Measurements from ENCODE around the gene UBL4A. TPM values are rescaled to one million over a fixed set of nuclear protein-coding genes. Genes with fewer than 3 reads are reported as not detected.

The UBL4A gene
- total RNA-seq, 4 donors from 2014 or later: 26.7 to 32.6 (median 30.1) TPM

DNA sequence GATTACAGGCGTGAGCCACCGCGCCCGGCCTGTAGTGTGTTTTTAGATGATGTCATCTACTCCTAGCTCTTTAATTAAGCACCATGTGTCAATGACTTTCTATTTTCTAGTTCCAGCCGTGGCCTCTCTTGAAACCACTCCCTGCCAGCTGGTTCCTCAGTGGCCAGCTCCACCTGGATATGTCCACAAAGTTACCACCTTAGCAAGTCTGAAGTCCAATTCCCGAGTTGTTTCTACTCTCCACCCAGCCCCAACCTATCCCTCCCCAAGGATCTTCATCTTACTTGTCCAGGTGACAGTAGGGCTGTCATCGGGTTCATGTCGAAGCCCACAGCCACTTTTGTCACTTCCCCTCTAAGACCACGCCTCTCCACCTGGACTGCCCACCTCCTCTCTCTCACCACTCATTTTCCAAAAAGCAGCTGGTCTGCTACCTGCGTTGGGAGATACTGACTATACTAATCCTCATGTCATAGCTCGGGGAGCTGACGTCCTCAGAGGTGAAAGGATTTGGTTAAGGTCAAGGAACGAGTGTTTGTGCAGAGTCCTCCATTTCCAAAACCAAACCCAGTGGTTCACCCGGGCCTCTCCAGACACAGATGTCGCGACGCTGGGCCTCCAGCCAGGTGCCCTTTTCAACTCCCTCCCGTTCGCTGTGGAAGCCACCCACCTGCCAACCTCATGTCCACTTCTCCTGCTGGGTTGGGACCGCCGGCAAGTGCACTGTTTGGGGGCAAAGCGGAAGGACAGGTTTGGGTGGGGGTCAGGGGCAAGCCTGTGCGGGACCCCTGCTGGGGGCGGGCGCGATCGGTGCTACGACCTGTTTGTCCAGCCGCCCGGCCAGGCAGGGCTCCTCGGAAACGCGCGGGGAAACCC is 28.9 kb upstream of the UBL4A start:
- TF ChIP-seq, protein P1, sequence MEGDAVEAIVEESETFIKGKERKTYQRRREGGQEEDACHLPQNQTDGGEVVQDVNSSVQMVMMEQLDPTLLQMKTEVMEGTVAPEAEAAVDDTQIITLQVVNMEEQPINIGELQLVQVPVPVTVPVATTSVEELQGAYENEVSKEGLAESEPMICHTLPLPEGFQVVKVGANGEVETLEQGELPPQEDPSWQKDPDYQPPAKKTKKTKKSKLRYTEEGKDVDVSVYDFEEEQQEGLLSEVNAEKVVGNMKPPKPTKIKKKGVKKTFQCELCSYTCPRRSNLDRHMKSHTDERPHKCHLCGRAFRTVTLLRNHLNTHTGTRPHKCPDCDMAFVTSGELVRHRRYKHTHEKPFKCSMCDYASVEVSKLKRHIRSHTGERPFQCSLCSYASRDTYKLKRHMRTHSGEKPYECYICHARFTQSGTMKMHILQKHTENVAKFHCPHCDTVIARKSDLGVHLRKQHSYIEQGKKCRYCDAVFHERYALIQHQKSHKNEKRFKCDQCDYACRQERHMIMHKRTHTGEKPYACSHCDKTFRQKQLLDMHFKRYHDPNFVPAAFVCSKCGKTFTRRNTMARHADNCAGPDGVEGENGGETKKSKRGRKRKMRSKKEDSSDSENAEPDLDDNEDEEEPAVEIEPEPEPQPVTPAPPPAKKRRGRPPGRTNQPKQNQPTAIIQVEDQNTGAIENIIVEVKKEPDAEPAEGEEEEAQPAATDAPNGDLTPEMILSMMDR (IDR thresholded peaks at IDR 0.05; ENCODE audit: low read depth): no peak

DNA sequence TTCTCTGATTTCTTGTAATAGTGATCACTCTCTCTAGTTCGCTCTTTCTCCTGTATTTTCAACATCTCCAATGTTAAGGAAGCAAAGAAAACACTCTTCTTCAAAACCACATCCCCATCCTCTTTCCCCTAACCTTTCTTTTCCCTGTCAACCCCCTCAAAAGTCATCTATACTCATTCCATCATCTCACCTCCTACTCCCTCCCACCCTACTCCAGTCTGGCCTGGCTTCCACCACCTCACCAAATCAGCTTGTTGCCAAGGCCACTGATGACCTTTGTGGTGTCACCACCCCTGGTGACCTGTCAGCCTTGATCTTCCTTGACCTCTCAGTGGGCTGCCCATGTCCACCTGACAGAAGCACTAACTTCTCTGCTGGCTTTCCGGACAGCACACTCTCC is 27.3 kb upstream of the UBL4A start:
- TF ChIP-seq, protein P1 (IDR thresholded peaks at IDR 0.05; ENCODE audit: low read depth): no peak

DNA sequence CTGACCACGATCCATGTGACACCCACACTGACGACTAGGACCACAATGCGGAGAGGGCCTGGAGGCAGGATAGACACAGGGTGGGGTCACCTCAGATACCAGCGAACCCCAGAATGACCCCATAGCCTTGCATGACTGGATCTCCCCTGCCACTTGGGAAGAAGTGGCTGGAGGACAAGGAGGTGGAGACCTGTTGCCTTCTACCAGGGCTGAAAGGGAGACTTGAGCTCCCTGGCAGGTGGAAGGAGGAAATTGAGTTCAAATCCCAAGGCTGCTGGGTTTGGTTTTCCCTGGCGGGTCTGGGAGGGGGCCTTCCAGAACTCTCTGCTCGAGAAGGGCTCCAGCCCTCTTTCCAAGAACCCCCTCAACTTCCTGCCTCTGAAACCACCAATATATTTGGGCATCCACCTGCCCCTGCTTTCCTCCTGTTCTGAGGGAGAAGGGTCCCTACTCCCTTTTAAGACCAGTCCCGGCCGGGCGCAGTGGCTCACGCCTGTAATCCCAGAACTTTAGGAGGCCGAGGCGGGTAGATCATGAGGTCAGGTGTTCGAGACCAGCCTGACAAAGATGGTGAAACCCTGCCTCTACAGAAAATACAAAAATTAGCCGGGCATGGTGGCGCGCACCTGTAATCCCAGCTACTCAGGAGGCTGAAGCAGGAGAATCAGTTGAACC is 26.6 kb upstream of the UBL4A start:
- TF ChIP-seq, protein P1 (IDR thresholded peaks at IDR 0.05; ENCODE audit: low read depth): no peak

DNA sequence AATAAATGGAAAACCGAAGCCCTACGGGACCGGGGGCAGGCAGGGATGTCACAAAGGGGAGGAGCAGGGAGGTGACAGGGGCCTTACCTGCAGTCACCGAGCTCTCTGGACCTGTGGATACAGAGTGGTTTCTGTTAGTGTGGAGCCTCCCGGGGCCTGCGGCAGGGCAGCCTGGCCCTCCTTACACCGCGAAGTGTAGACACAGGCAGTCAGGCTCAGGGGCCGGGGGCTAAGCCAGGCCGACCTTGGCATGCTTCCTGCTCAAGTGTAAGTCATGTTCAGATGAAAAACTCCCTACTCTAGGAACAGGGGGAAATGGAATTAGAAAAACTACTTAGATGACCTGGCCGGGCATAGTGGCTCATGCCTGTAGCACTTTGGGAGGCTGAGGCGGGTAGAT is 25.3 kb upstream of the UBL4A start:
- TF ChIP-seq, protein P1 (IDR thresholded peaks at IDR 0.05; ENCODE audit: low read depth): no peak

DNA sequence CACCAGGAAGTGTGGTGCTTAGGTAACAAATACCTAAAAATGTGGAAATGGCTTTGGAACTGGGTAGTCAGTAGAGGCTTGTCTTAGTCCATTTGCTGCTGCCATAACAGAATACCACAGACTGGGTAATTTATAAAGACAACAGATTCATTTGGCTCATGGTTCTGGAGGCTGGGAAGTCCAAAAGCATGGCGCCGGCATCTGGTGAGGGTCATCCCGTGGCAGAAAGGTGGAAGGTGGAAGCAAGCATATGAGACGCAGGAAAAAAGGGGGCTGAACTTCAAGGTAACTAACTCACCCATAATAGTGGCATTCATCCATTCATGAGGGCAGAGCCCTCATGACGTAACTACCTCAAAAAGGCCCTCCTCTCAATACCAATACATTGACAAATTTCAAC is 23.0 kb upstream of the UBL4A start:
- TF ChIP-seq, protein P1 (IDR thresholded peaks at IDR 0.05; ENCODE audit: low read depth): no peak

DNA sequence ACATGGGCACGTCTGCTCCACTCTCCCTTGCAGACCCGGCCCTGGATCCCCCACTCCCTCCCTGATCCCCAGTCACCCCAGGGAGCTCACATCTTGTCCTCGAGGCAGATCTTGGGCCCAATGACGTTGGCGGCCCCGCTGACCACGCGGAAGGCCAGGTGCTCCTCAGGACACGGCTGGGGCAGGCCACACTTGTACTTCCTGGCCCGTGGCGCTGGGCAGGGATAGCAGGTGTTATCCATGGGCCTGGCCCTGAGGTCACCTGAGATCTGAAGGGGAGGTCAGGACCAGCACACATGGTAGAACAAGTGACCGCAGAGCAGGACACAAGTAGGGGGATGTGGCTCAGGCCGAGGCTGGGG is 21.9 kb upstream of the UBL4A start:
- TF ChIP-seq, protein P1 (IDR thresholded peaks at IDR 0.05; ENCODE audit: low read depth): no peak

DNA sequence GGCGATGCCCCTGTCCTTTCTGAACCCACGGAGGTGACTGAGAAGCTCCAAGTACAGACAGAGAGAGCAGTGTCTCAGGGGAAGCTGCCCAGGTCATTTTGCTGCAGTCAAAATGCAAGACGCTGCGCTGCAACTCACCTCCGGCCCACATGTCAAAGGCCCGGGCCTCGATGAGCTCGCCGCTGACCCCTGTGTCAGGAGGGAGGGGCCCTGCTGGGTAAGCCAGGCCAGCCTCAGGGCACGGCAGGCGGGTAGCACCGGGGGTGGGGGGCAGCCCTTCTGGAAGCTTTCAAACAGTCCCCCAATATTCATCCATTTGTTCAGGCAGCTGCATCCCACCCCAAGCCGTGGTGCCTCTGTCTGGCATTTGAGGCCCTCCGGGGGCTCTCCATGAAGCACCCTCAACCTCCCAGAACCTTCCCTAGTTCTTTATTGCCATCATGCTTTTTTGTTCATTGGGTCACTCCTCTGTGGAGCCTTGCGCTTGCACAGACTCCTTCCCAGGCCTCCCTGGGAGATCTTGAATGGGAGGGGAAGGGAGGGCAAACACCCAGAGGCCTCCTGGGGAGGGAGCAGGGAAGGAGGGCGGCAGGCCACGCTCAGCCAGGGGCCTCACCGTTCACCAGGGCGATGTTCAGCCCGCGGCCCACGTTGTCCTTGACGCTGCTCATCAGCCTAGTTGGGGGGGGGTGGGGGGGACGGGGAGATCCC is 21.4 kb upstream of the UBL4A start:
- TF ChIP-seq, protein P1 (IDR thresholded peaks at IDR 0.05; ENCODE audit: low read depth): no peak
